NCI-H1092 (cell line): ENCODE results near the gene SETD1A.

Experiments used
- DNase-seq: peaks from one replicate; lab custom pipeline; 2025; lab: John Stamatoyannopoulos, UW

Gene SETD1A

DNA sequence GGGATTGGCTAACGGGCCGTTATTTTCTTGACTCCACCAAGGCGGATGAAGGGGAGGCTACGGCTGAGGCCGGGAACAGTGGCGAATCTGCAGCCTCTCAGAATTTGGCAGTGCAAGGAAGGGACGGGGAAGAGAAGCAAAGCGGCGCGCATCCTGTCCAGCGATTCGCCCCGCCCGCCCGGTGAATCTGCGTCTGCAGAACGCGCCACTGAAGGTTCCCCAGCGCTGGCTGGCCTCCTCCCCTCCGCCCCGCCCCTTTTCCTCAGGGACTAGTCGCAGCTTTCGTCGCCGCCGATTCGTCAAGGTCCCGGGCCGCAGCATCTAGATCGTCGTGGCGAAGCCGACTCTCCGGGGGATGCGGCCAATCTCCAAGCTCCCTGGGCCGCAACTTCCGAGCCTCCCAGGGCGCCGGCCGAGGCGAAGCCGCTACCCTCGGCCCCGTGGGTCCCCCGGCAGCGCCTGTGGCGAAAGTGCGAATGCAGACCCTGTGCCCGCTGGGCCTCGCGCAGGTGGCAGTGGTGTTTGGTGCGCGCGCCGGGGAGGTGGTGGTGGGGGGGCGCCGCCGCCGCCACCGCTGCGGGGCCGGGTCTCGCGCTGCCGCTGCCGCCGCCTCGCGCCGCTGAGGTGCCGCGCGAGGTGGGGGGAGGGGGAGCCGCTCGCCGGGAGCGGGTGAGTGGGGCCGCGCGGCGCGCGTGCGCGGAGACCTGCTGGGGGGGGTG is at the start of gene SETD1A:
Gene SETD1A, plus strand, starts transcription at position 299 of the 719 bp plus-strand sequence. CDS start 978 bp downstream, outside the sequence.
- peak; percentile 91 for DNase-seq

DNA sequence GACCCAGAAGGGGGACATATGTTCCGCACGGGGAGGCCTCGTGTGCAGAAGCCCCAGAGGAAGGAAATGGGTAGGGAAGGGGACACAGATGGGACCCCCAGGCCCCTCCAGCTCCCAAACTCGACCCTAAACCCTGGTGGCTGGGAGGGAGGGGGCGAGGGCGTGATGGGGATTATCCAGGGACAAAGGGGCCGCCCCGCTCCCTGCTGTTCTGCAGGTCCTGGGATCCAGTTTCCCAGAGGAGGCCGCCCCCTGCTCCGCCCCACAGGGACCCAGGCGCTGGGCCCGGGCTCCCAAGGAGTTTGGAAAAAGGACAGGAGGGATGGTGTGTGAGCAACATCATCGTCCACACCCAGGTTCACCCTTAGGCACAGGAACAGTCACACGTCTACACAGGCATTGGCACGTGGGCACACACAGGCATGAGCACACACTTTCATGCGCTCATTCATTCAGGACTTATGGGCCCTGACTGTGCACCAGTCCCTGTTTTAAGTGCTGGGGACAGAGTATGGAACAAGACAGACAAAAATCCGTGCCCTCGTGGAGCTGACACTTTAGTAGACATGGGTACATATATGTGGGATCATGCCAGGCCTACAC is 47.0 kb upstream of the SETD1A start:
- no peak for DNase-seq

DNA sequence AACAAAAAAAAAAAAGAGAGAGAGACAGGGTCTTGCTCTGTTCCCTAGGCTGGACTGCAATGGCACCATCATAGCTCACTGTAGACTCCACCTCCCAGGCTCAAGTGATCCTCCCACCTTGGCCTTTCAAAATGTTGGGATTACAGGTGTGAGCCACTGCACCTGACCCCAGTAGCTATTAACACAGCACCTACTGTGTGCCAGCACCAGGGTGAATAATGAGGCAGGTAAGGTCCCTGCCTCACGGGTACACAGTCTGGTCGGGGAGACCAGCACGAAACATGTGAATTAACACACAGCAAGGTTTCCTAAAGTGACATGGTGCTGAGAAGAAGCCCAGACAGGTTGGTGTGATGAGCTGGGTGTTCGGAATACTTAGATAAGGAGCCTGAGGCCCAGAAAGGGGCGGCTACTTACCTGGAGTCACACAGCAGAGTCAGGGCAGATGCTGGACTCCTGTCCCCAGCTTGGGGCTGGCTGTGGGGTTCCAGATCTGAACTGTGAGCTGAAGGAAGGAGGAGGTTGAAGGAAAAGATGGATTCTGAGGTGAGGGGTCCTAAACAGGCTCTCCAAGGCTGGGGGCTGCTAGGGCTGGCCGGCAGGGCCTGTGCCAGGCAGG is 44.7 kb upstream of the SETD1A start:
- no peak for DNase-seq

DNA sequence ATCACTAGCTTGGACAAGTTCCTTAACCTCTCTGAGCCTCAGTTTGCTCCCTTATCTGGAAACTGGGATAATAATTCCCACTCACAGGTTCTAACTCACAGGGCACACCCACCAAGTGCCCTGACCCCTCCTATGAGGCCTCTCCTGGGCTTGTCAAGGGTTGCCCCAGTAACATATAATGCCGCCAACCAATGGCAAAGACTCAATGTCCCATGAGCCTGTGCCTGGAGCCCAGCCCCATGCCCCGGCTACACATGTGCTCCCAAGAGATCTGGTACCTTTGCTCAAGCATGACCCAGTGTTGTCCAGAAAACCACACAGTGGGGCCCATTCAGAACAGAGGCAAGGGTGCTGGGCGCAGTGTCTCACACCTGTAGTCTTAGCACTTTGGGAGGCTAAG is 42.7 kb upstream of the SETD1A start:
- DNase-seq, result no peak

DNA sequence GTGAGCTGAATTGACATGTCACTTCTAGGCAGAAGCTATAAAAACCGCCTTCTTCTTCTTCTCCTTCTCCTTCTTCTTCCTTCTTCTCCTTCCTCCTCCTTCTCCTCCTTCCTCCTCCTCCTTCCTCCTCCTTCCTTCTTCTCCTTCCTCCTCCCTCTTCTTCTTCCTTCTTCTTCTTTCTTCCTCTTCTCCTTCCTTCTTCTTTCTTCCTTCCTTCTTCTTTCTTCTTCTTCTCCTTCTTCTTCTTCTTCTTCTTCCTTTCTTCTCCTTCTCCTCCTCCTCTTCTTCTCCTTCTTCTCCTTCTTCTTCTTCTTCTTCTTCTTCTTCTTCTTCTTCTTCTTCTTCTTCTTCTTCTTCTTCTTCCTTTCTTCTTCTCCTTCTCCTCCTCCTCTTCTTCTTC is 38.9 kb upstream of the SETD1A start:
- no peak for DNase-seq

DNA sequence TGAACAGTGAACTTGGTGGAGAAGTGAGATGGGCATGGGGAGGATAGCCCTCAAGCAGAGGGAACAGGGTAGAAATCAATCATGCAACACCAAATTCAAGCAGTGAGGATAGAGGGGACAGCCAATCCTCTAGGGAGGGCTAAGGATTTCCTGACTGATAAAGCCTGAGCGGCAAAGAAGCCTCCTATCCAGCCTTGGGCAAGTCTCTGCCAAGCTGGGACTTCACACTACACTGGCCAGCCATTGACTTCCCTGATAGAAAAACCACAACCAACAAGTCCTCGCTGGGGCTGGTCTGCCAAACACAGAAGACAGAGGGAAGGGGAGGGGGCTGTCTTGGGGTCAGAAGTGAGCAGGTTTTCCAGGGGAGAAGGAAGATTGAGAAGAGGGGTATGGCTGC is 36.7 kb upstream of the SETD1A start:
- DNase-seq, result no peak

DNA sequence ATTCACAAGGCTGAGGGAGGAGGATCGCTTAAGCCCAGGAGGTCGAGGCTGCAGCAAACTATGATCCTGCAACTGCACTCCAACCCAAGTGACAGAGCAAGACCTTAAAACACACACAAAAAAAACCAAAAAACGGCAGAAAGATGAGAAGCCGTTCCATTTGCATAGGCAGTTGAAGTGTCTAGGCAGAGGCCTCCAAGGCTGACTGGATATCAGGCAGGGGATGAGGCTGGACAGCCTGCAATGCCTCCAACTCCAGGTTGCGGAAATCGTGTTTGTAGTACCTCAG is 36.2 kb upstream of the SETD1A start:
- no peak for DNase-seq

DNA sequence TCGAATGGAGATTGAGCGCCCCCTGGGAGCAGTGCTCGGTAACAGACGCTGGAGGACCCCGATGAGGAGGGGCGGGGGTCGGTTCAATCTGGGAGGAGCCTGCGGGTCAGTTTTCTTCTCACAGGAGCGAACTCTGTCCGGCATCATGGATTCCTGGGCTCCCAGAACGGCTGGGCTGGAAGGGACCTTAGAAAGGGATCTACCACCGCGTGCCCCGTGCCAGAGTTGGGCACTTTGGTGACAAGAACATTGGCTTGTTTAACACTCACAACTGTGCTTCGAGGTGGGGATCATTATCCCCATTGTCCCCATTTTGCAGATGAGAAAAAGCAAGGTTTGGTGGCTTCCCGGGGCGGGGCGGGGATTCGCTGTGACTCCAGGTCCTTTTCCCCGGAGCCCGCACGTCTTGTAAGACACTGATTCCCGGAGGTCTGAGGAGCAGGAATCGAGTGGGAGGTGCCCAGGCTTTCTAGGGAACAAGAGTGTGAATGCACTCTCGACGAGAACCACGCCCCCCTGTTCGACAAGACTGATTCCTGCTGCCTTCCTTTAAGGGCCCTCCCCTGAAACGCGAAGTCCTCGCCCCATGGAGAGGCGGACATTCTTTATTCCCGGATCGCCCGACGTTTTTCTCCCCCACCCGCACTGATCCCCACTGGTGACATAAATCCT is 35.7 kb upstream of the SETD1A start:
- peak; percentile 90 for DNase-seq

DNA sequence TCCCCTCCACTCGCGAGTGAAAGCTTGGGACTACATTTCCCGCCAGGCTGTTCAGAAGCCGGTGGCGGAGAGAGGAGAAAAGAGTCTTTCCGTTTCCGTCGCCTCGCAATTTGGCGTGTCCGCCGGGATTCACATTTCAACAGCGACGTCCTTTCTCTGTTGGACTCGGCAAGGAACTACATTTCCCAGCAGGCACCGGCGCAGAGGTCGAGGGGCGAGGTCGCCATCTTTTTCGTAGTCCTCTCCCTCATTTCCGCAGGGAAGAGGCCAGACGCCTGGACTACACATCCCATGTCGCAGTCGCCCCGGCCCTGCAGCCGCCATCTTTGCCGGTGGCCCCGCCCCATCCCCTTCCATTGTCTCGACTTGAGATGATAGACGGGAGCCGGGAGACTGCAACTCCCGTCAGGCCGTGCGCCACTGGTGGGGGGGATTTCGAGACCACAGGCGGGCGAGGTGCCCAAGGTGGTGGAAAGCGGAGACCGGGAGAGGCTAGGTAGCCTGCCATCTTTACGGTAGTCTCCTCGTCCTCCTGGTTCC is 35.1 kb upstream of the SETD1A start:
- peak; percentile 99 for DNase-seq

DNA sequence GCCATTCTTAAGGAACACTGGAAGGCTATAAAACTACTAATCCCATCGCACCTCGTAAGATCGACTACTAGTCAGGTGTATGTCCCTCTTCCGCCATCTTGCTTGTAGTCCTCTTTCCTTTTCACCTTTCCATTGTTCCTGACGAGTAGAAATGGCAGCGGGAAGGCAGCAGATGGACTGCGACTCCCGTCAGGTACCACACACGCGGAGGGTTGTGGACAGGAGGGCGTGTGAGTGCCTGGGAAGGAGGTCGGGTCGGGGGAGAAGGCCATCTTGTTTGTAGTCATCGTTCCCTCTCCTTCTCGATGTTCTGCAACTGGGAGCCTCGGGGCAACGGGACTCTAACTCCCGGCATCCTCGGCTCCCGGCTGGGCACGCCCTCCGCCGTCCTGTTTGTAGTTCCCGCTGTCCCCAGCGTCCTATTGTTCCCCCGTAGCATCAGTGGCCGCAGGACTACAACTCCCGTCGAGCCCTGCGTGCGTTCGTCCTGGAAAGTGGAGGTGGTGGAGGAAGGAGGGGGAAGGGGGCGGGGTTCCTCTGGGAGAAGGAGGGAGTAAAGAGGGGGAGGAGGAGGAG is 34.5 kb upstream of the SETD1A start:
- peak; percentile 99 for DNase-seq

DNA sequence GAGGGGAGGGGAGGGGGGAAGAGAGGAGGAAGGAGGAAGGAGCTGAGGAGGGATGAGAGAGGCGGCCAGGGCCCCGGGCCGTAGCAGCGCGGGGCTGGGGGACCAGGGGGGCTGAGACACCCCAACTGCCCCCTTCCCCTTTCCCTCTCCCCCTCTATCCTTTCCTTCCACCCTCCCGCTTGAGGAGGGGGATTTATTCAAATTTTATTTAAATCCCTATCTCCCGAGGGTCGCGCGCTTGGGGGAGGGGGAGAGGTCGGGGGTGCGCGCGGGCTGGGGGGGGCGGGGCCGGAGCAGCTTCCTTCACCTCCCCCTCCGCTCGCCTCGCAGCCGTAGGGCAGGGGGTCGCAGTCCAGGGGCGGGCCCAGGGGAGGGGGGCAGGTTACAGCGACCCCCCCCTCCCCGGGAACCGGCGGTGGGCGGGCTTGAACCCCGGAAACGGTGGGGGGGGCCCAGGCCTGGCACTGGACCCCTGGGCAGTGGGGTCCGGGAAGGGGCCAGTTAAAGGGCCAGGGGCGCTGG is 33.9 kb upstream of the SETD1A start, which contains the start of gene FBXL19:
Gene FBXL19, plus strand, starts transcription at position 19 of the 522 bp plus-strand sequence. CDS start 2,183 bp downstream, outside the sequence.
- DNase-seq, result no peak

DNA sequence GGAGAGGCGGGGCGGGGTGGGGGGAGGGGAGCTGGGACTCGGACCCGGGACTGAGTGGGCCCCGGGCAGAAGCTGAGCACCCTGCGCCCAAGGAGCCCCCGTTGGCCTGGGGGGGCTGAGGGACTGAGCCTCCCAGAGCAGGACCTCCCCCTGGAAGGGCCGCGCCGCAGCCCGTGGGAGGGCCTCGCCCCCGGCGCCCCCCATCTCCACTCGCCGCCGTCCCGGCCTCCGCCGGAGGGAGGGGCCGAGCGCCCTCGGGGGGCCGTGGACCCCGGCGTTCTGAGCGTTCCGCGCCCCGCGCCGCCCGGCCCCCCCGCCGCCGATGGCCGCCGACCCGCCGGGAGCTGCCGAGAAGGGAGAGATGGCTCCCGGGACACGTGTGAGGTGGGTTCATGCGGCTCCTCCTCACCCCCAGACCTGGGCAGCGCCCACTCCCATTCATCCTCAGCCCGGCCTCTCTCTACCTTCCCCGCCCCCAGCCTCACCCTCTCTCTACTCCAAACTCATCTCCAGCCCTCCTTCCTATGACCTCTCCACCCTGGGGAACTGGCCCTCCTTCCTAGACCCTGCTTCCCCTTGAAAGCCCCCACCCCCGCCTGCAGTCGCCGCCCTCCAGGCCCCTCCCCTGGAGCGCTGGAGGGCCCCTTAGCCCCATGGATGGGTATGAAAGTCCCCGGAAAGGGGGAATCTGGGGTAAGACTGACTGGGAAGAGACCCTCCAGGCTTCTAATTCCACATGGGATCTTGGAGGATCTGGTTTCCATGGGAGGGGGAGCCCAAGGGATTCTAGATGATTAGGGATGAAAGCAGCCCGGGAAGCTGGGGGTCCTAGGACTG is 33.3 kb upstream of the SETD1A start:
- DNase-seq, result no peak

DNA sequence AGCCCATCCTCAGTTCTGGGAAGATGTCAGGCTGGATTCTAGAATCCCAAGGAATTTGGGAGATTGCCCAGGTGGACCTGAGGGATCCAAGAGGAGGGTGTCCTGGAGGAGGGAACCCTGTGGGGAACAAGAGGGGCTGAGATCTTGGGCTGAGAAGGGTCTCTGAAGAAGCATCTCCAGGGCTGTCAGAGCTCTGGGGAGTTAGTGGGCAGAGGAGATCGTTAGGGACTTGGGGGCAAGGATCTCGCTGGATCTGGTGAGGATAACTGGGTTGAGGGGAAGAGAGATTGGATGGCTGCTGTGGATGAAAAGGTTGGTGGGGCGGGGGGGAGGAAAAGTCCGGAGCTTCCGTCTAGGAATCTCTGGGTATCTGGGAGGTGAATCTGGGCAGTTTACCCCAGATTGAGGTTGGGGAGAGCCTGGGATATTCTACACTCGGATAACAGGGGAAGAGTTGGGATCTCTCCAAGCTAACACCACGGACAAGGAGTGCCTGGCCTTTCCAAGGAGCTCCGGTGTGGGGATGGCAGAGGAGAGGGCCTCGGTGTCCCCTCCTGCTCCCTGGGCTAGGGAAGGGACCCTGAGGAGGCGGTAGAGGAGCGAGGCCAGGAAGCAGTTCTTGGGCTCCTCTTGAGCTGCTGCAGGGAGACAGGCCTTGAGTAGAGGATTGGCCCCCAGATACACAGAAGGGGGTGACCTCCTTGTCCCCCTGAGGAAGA is 32.5 kb upstream of the SETD1A start:
- no peak for DNase-seq

DNA sequence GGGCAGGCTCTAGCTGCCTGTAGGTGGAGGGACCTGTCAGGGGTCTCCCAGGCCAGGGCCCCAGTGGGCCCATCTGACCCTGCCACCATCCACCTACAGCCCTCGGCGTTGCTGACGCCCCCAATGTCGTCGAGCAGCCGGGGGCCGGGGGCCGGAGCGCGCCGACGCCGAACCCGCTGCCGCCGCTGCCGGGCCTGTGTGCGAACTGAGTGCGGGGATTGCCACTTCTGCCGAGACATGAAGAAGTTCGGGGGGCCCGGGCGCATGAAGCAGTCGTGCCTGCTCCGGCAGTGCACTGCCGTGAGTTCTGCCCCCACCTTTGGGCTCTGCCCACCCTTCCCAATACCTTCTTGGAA is 31.9 kb upstream of the SETD1A start:
- DNase-seq, result no peak

DNA sequence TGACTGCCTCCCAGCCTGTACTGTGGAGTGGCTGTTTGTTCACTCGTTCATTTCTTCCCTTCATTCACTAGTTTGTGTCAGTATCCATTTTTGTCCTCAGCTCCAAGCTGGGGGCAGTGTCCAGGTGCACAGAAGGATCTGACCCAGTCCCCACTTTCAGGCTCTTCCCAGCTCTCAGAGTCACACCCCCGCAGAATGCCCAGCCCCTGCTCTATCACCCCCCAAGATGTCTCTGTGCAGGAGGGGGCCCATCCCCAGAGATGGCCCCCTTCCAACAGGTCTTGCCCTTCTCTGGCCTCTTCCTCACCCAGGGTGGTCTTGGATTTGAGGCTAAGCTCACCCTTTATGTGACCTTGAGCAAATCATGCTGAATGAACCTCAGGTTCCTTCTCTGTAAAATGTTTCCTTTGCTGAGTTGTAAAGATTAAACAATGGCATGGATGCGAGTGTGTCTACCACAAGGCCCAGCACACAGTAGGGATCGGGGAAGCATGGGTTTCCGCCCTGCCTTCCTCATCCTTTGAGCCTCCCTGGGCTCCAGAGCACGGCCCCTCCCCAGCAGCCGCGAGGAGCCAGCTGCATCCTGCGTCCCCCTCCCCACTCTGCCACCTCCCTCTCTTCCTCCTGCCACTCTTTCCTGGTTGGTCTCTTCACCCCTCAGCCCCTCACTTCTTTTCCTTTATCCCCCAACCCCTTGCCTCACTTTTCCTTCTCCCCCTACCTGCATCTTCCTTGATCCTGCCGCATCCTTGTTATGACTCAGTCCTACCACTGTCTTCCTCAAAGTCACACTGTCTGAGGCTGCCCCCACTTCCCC is 31.4 kb upstream of the SETD1A start:
- DNase-seq, result no peak

DNA sequence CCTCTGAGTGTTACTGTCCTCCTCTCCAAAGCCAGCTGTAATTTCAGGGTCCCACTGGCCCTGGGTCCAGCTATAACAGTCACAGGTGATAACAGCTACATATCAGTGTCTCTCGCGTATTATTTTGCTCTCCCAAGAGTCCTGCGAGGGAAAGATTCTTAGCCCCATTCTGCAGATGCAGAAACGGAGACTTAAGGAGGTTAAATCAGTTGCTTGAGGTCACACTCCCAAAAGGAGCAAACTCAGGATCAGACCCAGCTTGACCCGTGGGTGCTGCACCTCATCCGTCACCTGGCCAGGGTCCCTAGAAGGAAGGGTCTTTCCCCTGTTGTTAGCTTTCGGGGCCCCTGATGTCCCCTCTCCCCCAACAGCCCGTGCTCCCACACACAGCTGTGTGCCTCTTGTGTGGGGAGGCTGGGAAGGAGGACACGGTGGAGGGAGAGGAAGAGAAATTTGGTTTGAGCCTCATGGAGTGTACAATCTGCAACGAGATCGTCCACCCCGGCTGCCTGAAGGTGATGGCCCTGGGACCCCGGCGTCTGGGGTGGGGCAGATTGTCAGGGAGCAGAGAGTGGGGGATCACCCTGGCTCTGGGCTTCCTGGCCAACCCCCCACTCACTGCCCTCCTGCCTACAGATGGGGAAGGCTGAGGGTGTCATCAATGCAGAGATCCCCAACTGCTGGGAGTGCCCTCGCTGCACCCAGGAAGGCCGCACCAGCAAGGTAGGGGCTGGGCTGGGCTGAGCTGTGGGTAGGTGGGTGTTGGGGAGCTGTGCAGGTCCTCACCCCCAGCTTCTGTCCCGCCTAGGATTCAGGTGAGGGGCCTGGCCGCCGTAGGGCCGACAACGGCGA is 30.4 kb upstream of the SETD1A start:
- DNase-seq, result no peak

DNA sequence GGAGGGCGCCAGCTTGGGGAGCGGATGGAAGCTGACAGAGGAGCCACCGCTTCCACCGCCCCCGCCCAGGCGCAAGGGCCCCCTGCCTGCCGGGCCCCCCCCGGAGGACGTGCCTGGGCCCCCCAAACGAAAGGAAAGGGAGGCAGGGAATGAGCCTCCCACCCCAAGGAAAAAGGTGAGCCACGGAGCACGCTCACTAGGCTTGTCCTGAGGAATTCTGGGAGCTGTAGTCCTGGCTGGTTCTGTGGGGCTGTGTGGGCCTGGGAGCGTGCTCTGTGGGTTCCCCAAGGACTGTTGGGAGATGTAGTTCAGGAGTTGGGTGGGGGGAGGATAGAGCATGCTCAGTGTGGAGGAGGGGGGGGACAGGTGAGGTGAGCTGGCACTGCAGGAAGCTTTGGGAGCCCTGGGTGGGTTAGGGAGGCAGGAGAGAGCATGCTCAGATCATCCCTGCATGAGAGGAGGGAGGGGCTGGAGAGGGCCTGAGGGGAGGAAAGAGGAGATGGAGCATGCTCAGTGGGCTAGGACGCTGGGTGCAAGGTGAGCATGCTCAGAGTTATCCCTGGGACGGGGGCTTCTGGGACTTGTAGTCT is 29.7 kb upstream of the SETD1A start:
- DNase-seq, result peak; percentile 68

DNA sequence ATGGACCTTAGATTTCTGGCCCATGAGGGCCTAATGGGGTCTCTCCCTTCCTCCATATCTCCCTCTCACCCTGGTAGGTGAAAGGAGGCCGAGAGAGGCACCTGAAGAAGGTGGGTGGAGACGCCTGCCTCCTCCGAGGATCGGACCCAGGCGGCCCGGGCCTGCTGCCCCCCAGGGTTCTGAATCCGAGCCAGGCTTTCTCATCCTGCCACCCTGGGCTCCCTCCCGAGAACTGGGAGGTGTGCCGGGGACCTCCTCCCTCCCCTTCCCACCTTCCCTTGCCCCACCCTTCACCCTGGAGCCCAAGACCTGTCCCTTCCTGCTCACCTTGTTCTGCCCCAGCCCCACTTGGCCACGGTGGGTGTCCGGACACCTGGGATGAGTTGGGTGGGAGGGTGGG is 29.2 kb upstream of the SETD1A start:
- DNase-seq, result no peak
